Keratinocyte (primary cell): ENCODE measurements around the gene TEX19.

ENCODE experiments used
- EZH2 ChIP-seq: IDR thresholded peaks from one replicate; pipeline ENCODE4 v1.6.1; 2012; ENCODE audit warnings: inconsistent platforms, mild to moderate bottlenecking, low read length, moderate library complexity
- TF ChIP-seq, protein P1 (sequence below), 3 experiments: IDR thresholded peaks in 1 of 3; conservative IDR thresholded peaks in 1 of 3; optimal IDR thresholded peaks in 1 of 3; 2 replicates in 2 of 3; 3 replicates in 1 of 3; pipeline versions ENCODE3 to v1.5.1; 2011; ENCODE audit warnings: low read length in 3 of 3, mild to moderate bottlenecking in 3 of 3, moderate library complexity in 2 of 3, control low read depth in 1 of 3, inconsistent platforms in 1 of 3; ENCODE audit not compliant: insufficient read depth in 2 of 3; ENCODE audit errors: extremely low read depth in 1 of 3

DNA sequence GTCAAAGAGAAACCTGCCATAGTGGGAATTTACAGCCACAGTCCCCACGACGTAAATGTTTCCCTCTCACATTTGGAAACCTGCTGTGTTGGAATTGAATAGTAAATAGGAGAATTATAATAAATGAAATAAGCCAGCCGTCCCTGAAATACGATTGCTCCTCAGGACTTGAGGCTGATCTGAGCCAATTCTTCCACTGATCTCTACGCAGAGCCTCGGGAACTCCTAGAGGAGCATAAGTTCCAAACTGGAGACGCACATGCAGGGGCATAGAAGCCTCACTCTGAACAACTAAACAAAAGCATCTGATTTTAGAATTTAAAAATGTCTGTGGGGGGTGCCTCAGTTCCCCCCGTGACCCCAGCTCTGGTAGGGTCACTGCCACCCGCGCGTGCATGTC, 10.2 kb upstream of the TEX19 start:
- TF ChIP-seq, protein P1, sequence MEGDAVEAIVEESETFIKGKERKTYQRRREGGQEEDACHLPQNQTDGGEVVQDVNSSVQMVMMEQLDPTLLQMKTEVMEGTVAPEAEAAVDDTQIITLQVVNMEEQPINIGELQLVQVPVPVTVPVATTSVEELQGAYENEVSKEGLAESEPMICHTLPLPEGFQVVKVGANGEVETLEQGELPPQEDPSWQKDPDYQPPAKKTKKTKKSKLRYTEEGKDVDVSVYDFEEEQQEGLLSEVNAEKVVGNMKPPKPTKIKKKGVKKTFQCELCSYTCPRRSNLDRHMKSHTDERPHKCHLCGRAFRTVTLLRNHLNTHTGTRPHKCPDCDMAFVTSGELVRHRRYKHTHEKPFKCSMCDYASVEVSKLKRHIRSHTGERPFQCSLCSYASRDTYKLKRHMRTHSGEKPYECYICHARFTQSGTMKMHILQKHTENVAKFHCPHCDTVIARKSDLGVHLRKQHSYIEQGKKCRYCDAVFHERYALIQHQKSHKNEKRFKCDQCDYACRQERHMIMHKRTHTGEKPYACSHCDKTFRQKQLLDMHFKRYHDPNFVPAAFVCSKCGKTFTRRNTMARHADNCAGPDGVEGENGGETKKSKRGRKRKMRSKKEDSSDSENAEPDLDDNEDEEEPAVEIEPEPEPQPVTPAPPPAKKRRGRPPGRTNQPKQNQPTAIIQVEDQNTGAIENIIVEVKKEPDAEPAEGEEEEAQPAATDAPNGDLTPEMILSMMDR (optimal IDR thresholded peaks at IDR 0.05 in 1 of 3, IDR thresholded peaks at IDR 0.05 in 1 of 3, conservative IDR thresholded peaks at IDR 0.05 in 1 of 3; ENCODE audit: extremely low read depth in 1 of 3, insufficient read depth in 2 of 3, low read length in 3 of 3): no peak
- no peak for TF ChIP-seq EZH2
